Stimulated activated CD8-positive, alpha-beta memory T cell treated with anti-CD3 and anti-CD28 coated beads, Interleukin-12 subunit alpha, Interleukin-12 subunit beta, amount 100 ng/mL, for 4 hours (primary cell): ENCODE measurements around the gene TRIM65.
A peak's percentile ranks its signal among the peaks of the same experiment; 100 is the strongest.

Experiments used
- DNase-seq: peaks from one replicate; pipeline ENCODE4 v3.0.0-alpha.2; 2020; ENCODE audit warnings: low read depth

Gene TRIM65

DNA sequence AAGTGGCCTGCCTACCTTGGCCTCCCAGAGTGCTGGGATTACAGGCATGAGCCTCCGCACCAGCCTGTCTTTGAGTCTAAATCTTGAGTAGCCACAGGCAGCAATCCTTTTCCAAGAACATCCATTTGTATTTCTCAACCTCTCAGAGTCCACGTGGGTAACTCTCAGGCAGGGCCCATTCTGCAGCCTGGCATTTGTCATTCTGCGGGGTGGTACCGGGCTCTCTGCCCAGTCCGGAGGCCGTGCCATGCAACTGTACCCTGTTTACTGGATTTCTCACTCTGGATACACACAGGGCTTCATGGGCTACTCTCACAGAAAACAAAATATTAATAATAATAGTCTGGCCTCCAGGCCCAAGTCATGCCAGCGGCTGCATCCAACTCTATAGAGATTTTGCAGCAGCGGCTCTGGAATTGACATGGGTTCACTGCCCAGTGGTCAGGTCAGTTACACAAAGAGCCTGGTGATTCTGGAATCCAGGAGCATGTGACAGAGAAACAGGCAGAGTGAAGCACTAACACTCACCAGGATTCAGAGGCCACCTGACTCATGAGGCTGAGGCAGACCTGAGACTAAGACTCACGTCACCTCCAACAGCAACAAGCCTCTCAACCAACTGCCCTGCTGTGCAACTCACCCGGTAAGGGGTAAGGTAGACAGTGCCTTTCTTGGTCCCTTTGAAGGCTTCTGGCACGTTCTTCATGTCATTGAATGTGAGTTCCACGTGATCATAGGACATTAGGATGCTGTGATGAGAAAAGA, 45.6 kb downstream of the TRIM65 start:
- DNase-seq: no peak

DNA sequence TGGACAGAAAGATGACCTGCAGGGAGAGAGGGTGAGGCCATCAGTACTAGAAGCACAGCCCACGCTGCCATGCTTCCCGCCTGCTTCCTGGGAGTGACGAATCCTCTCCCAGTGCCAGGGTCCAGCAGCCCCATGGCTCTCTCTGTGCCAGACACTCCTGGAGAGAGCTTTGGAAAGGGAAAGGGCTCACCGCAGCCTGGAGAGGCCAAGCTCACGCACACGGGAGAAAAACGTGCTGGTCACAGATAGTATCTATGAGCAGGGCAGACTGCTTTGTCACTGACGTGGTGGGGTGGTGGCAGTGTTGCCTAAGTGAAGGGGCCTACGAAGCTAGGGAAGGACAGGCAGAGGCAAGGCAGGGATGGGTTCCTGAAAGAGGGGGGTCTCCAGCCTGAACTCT, 47.0 kb downstream of the TRIM65 start:
- no peak for DNase-seq

DNA sequence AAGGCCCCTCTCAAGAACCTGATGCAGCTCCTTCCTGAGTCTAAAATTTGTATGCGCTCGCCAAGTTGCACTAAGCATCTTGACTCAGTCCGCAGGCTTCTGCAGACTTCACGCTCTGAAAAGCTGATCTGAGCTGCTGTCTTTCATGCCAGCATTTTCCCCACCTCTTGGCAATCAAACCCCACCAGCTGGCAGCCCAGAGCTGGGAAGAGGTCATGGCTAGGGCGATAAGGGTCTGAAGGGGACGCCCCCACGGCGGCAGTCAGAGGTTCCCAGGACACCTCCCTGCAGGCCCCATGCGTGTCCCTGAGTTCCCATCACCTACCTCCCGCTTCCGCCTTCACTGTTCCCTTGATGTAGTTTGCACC, 47.5 kb downstream of the TRIM65 start:
- DNase-seq: no peak

DNA sequence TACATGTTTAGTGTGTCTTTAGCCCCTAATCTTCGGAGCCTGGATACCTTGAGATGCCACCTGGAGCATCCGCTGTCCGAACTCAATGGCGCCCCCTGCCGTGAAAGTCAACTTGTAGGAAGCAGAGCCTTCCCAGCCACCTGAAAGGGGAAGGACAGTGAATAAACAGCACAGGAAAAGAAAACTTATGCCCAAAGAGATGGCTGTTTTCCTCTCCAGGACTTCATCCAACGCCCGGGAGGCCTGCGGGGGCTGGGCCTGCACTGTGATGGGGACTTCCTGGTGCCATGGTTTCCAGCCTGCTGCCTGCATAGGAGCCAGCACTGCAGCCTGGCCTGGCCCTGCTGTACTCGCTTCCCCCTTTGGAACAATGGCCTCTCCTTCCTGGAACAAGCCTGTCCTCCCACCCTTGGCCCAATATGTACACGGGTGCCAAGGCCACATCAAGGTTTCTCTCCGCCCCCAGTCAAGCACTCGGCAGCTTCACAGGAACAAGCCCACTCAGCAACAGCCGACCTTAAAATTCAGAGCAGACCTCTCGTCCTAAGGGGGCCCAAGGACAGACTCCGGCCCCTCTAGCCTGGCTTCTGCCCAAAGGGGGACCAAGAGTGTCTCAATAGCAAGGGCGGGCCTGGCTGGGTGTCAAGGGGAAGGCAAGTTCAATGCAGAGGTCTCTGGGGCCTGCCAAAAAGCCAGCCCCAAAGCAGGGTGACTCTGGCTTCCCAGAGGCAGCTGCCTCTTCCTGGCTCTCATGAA, 48.0 kb downstream of the TRIM65 start:
- DNase-seq: peak; percentile 48

DNA sequence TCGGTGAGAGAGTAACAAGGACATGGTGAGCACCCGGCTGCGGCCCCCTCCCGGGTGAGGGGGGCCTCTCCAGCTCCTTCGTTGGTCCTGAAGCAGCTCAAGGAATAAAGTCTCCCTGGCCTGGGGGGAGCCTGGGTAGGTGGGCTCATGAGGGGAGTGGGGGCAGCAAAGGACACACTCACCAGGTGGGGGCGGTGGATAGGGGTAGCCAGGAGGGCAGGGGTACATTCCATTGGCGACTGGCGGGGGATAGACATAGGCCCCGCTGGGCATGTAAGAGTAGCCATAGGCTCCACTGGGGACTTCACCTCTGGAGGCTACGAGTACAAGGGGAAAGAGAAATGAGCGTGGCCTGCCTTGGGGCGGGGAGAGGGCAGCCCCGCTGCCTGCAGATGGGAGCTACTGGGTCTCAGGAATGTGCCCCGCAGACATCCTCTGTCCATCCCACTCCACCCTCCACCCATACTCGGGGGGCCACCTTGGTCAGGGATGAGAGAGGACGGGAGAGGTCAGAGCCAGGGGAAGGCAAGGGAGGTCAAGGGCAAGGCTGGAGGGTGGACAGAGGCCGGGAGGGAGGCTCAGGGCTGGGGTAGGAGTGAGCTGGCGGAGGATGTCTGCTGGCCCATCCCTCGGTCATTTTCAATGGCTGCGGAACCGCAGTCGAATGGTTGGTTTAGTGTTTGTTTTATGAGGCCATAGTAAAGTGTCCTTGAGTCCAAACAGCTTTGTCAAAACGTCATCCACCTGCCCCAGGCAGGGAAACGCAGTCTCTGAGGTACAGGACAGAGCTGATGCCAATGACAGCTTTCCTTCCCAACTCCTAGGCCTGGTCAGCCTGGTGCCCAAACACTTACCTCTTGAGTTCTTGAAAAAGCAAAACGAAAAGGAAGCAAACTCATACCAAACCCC, 48.9 kb downstream of the TRIM65 start:
- no peak for DNase-seq

DNA sequence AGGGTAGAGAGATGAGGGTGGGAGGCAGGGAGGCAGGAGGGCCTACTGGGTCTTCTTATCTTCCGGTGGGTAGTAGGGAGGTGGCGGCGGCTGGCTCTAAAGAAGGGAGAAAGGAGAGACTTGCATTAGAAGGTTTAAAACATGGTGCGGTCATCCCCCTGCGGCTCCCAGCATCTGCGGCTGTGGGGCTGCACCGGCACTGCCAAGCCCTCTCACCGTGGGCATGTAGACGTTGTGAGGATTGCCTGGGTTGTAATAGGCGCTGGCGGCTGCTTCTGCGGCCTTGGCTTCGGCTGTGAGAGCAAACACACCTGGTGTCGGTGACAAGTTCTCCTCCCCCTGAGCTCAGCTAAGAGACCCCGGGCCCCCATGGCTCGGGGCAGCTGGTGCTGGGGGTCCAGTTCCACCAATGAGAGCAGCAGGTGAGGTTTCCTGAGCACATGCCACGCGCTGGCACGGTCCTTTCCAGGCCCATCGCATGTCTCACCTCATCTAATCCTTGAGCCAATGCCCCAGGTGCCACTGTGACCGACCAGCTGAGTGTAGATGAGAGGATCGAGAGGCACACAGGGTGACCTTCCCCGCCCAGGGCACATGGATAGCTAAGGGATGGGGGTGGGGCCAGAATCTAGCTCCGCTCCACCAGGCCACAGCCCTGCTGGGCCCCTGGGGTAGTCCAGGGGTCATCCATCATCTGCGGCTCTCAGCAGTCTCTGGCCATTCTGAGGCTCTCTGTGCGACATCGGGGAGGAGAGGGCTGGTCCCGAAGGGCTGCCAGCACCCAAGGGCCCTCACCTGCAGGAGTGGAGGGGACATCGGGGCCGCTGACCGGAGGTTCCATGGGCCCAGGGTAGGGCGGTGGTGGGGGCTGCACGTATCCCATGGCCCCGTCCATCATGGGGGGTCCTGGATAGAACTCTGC, 49.8 kb downstream of the TRIM65 start:
- DNase-seq: no peak

DNA sequence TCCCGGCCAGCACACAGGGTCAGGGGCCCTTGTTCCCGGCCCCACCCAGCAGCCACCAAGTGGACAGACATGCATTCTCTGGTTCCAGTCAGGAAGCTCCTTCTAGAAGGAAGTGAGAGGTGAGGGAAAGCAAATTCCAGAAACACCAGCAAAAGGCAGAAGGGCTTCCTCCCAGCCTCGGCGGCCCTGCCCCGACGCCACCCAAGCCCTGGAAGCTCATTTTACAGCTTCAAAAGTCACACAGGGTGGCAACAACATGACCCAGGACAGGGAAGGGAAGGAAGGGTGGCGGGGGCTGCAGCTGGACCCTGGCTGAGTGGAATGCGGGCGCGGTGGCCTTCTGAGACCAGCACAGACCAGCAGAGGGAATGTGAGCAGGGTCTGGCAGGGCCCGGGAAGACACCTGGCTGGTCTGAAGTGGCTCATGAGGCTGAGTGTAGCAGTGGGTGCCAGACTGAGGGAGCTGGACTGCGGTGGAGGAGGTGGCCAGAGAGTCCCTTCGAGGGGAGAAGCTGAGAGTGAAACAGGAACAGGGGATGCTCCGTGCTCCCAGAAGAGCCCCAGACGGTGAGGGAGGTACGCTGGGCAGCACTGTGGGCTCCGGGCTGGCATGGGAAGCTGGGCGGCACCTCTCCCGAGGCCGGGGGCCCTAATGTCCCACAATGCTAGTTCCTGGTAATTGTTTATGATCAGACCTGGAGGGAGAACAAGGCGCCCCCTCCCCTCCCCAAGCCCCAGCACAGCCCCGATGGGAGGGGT, 50.6 kb downstream of the TRIM65 start:
- DNase-seq: no peak

DNA sequence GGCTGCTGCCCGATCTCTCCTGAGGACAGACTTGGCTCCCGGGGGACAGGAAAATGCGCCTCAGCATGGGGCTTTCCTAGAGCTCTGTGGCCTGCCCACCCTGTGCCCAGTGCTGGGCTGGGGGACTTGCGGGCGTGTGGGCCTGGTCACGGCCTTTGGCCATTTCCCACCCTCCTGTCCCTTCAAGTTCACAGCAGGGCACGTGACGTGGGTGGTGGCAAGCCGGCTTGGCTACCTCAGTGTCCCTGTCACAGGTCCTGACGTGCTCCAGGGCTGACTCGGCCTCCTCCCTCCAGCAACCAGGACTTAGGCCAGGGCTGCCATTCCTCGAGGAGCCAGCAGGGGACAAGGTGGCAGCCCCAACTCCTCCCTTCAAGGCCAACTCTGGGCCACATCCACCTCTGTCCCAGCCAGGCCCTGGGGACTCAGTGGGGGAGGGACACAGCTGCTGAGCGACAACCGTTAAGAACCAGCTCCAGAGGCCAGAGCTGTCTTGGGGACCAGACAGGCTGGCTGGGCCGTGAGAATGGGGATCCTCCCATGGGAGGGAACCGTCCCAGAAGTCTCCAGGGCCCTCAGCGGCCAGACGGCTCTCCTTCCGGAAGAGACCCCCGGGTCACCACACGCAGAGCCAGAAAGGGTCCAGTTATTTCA, 51.6 kb downstream of the TRIM65 start:
- DNase-seq: no peak

DNA sequence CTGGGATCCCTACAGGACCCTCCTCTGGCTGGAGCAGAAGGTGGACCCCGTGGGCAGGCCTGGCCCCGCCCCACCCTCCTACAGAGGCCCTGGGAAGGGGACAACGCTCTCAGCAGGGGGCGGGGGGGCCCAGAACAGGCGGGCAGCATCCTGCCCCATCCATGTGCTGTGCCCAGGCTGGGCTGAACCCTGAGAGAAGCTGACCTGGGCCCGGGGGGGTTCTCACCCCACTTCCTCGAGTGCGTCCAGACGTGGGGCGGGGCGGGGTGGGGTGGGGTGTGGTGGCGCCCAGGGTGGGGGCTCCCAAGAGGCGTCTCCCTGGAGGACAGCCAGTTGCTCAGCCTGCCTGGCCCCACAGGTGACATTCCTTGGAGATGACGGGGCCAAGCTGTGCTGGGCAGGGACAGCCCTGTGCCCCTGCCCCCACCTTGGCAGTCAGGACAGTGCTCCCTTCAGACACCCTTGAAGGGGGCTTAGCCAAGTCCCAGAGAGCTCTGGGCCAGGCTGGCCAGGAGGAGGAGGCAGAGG, 52.2 kb downstream of the TRIM65 start:
- no peak for DNase-seq

DNA sequence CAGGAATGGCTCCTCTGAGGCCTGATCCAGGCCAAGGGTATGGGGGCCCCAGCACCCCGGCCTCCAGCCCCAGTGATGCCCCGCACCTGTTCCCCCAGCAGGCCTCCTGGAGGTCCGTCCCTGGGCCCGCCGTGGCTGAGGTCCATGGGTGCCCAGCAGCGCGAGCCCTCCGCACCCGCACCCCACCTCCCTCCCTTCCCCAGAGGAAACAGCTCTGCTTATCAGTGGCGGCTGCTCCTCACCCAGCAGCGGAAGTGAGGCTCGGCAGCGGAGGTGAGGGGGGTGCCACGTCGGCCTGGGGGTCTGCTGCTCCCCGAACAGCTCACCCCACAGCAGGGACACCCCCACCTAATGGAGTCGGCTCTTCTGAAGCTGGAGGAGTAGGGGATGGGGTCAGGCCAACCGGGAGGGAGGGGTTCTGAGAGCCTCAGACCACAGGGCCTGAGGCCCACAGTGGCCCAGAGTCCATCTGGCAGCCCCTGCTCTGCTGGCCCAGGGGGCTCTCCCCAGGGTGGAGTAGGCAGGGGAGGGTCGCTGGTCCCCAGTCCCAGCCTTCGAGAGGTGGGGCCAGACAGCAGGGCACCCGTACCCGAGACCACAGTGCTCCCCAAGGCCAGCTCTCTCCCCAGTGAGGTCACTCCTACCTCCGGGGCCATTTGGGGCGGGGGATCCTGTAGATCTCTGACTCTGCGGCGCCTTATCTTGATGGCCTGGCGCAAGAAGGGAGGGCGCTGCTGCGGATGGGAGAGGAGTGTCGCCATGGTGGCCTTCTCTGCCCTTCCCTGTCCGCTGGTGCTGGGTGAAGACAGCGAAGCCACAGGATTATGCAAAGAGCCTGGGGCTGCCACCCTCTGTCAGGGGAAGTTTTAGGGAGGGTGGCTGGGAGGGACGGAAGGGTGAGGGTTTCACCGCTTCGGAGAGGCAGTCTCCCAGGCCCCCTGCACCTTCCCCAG, 52.9 kb downstream of the TRIM65 start, which contains the start of gene UNC13D:
Gene UNC13D, minus strand, starts transcription at position 828 of the 953 bp plus-strand sequence. Its CDS starts 67 bp downstream, at position 761.
- no peak for DNase-seq

DNA sequence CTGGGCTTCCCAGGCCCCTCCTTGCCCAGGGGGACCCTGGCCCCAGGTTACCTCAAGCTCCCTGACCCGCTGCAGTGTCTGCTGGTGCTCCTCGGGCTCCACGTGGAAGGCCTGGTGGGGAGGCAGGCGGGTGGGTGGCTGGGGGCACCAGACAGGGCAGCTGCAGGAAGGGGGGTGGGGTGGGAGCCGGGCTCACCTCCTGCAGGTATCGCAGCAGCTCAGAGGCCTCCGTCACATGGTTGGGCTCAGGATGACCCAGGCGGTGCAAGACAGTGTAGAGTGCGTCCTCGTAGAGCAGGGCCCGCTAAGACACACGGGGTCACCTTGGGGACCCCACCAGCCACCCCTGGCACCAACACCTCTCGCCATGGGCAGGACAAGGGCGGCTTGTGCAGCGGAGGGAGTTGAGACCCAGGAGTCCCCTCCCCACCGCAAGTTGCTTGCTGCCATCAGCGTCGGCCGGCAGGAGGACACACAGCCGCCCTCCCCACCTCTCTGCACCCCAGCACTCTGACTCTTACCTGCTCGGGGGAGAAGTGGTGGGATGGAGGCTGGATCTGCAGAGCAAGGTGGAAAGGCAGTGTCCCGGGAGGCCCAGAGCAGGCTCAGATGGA, 53.7 kb downstream of the TRIM65 start:
- no peak for DNase-seq

DNA sequence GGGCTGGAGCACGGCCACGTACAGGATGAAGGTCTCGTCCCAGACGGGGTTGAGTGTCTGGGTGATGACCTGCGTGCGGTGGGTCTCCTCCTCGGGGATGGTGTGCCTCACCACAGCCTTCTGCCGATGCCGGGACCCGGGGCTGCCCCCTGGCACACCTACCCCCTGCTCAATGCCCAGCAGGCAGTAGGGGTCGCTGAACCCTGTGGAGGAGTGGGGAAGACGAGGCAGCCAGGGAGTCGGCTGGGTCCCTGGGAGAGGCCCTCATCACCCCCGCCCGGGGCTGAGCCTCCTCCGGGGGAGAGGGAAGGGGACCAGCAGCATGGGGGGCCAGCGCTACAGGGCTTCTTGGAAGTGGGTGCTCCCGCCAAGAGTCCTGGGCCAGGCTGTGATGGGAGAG, 54.3 kb downstream of the TRIM65 start:
- DNase-seq: no peak

DNA sequence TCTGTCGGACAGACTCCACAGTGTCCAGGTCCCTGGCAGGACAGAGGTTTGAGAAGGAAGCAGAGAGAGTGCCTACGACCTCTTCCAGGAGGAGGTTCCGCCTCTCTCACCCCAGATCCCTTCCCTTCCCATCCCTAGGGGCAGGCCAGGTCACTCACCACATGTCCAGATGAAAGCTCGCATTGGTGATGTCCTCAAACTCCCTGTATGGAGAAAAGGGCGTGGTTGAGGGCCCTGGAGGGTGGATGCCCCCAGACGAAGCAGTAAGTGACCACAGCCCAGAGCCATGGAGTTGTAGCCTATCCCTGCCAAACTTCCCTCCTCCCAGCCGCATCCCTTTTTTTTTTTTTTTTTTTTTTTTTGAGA, 56.0 kb downstream of the TRIM65 start:
- DNase-seq: no peak

DNA sequence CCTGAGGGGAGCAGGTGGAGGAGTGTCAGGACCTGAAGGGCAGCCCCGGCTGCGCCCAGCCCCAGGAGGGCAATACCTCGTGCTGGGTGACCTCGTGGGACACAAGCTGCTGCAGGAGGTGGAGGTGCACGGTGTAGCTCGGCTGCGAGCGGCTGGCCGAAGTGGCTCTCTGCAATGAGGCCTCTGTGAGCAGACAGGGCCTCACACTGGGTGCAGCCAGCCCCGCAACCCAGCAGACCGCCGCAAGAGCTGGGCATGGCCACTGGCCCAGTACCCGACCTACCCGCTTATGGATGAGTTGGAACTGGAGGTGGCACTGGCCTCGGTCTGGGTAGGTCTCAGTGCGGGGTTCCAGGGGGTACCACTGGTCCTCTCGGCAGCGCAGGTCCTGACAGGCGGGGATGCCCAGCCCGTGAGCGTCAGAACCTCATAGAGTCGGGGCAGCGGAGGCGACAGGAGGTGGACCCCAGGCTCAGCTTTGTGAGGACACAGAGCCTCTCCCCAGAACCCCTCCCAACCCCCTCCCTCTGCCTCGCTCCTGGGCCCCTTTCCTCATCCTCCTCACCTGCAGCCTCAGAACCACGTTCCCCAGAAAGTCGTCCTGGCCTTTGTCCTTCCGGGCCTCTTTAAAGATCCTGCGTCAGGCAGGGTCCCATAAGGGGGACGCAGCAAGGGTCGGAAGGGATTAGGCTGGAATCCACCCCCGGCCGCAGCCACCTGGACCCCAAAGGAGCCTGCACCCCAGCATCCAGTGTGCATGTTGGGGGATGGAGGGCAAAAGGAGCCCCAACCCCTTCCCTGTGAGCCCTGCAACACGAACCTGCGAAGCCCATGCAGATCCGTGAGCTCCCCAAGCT, 56.6 kb downstream of the TRIM65 start:
- no peak for DNase-seq
